Osteoblast (primary cell): ENCODE measurements around the gene TDRD3. TPM values are rescaled to one million over a fixed set of nuclear protein-coding genes. Genes with fewer than 3 reads are reported as not detected.

Experiments
- DNase-seq: peaks from one replicate; pipeline ENCODE4 v3.0.0; 2011; ENCODE audit warnings: low spot score, mixed read lengths; ENCODE audit not compliant: insufficient read length; ENCODE audit errors: missing footprints
- H2AFZ ChIP-seq: 2 replicates; pipeline ENCODE4 v1.6.0; 2011; ENCODE audit warnings: mild to moderate bottlenecking, low read length
- H3K27ac ChIP-seq: 2 replicates; pipeline ENCODE4 v1.5.1; 2011; ENCODE audit warnings: mild to moderate bottlenecking, low read depth, low read length, moderate library complexity
- H3K27me3 ChIP-seq: 2 replicates; pipeline ENCODE4 v1.6.0; 2012; ENCODE audit warnings: mild to moderate bottlenecking, control low read depth, inconsistent platforms, low read length, moderate library complexity; ENCODE audit not compliant: insufficient read depth
- H3K36me3 ChIP-seq: 2 replicates; pipeline ENCODE4 v1.5.1; 2011; ENCODE audit warnings: mild to moderate bottlenecking, low read length, control low read depth, moderate library complexity; ENCODE audit not compliant: insufficient read depth
- H3K4me1 ChIP-seq: 2 replicates; pipeline ENCODE4 v1.5.1; 2011; ENCODE audit warnings: mild to moderate bottlenecking, low read length, control low read depth, moderate library complexity; ENCODE audit not compliant: insufficient read depth
- H3K4me2 ChIP-seq: 2 replicates; pipeline ENCODE4 v1.6.0; 2011; ENCODE audit warnings: mild to moderate bottlenecking, low read length; ENCODE audit not compliant: insufficient read depth
- H3K4me3 ChIP-seq: fragments of 200-600 bp; sonication (generic); 3 replicates; pipeline ENCODE4 v1.5.1; 2012; ENCODE audit warnings: mild to moderate bottlenecking, low read length, inconsistent platforms; ENCODE audit not compliant: insufficient read depth
- H3K79me2 ChIP-seq: 2 replicates; pipeline ENCODE4 v1.6.0; 2012; ENCODE audit warnings: mild to moderate bottlenecking, low read length, control low read depth, inconsistent platforms; ENCODE audit not compliant: insufficient read depth
- H3K9me3 ChIP-seq: 2 replicates; pipeline ENCODE4 v1.5.1; 2011; ENCODE audit warnings: low read depth, low read length, control low read depth
- H4K20me1 ChIP-seq: 2 replicates; pipeline ENCODE4 v1.6.0; 2012; ENCODE audit warnings: mild to moderate bottlenecking, low read length, control low read depth; ENCODE audit not compliant: insufficient read depth
- total RNA-seq: library from RNA; depleted of rRNA; stranded (reverse); fragments of >200 nt; gene quantifications from 2 replicates; pipeline ENCODE4 v1.2.3, GENCODE V29; 2012
- TF ChIP-seq, protein P1 (sequence below): IDR thresholded peaks from 2 replicates; pipeline ENCODE4 v1.5.1; 2011; ENCODE audit warnings: mild to moderate bottlenecking, low read depth, low read length, moderate library complexity; ENCODE audit errors: extremely low read depth

The TDRD3 gene
- 33.3 and 33.7 TPM in 2 replicates for total RNA-seq

GRCh38 chr13:60396783-60397703 lies at the start of gene TDRD3:
TDRD3 (plus strand) TSS chr13:60397220; CDS start chr13:60397365, 145 bp downstream.
- Histone ChIP-seq H3K9me3 (no peaks in the 10 kb centered on the region), H3K27ac (peak within 1 kb of the TSS; percentile 87), H3K4me1 (peaks cover 24% of the 10 kb centered on the region), H3K36me3 (no peaks in the 10 kb centered on the region), H3K79me2 (peaks cover 37% of the 10 kb centered on the region), H2AFZ (peak within 1 kb of the TSS; percentile 99), H3K4me2 (peak within 1 kb of the TSS; percentile 98), H3K4me3 (peak within 1 kb of the TSS; percentile 77), H3K27me3 (no peaks in the 10 kb centered on the region), H4K20me1 (no peaks in the 10 kb centered on the region)
- TF ChIP-seq, protein P1, sequence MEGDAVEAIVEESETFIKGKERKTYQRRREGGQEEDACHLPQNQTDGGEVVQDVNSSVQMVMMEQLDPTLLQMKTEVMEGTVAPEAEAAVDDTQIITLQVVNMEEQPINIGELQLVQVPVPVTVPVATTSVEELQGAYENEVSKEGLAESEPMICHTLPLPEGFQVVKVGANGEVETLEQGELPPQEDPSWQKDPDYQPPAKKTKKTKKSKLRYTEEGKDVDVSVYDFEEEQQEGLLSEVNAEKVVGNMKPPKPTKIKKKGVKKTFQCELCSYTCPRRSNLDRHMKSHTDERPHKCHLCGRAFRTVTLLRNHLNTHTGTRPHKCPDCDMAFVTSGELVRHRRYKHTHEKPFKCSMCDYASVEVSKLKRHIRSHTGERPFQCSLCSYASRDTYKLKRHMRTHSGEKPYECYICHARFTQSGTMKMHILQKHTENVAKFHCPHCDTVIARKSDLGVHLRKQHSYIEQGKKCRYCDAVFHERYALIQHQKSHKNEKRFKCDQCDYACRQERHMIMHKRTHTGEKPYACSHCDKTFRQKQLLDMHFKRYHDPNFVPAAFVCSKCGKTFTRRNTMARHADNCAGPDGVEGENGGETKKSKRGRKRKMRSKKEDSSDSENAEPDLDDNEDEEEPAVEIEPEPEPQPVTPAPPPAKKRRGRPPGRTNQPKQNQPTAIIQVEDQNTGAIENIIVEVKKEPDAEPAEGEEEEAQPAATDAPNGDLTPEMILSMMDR = peak; percentile 87
- DNase-seq = peak; percentile 97

GRCh38 chr13:60347690-60348089 lies 49.3 kb upstream of the TDRD3 start:
- no peaks in the 10 kb centered on the region for H3K4me1 ChIP-seq
- no peak overlapping the region for H3K27ac ChIP-seq
- peaks cover 28% of the 10 kb centered on the region for H3K27me3 ChIP-seq
- H3K4me2 ChIP-seq = no peak overlapping the region
- no peaks in the 10 kb centered on the region for H3K9me3 ChIP-seq
- no peaks in the 10 kb centered on the region for H3K79me2 ChIP-seq
- H2AFZ ChIP-seq = no peak overlapping the region
- no peaks in the 10 kb centered on the region for H3K36me3 ChIP-seq
- H3K4me3 ChIP-seq = no peak overlapping the region
- no peak for DNase-seq
- no peaks in the 10 kb centered on the region for H4K20me1 ChIP-seq
- TF ChIP-seq, protein P1 = no peak

DNA sequence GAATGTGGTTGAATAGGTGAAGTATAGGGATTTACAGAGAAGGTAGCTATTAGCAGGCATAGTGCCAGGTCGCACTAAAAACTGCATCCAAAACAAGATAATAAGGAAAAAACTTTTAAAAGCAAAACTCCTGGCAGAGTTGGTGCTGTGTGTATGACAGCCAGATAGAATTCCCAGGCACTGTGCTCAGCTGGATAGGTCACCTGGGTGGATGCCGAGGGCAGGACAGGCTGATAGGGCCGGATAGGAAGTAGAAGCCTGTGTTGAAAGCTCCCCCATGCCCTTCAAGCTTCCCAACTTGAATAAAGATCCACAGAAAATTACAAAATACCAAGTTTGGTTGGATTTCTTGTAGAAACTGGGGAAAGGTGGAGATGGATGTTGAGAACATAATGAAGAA lies 48.9 kb upstream of the TDRD3 start:
- H3K4me2 ChIP-seq = no peak overlapping the region
- H3K36me3 ChIP-seq = no peaks in the 10 kb centered on the region
- DNase-seq = no peak
- H4K20me1 ChIP-seq = no peaks in the 10 kb centered on the region
- TF ChIP-seq, protein P1 = no peak
- peaks cover 28% of the 10 kb centered on the region for H3K27me3 ChIP-seq
- H3K9me3 ChIP-seq = no peaks in the 10 kb centered on the region
- H3K27ac ChIP-seq = no peak overlapping the region
- no peak overlapping the region for H2AFZ ChIP-seq
- no peaks in the 10 kb centered on the region for H3K4me1 ChIP-seq
- H3K79me2 ChIP-seq = no peaks in the 10 kb centered on the region
- no peak overlapping the region for H3K4me3 ChIP-seq

GRCh38 chr13:60351326-60351725 lies 45.7 kb upstream of the TDRD3 start:
- Histone ChIP-seq H3K36me3 (no peaks in the 10 kb centered on the region), H3K4me1 (no peaks in the 10 kb centered on the region), H3K27ac (no peak overlapping the region), H3K27me3 (peaks cover 13% of the 10 kb centered on the region), H3K4me3 (no peak overlapping the region), H3K79me2 (no peaks in the 10 kb centered on the region), H3K4me2 (no peak overlapping the region), H4K20me1 (no peaks in the 10 kb centered on the region), H3K9me3 (no peaks in the 10 kb centered on the region), H2AFZ (no peak overlapping the region)
- TF ChIP-seq, protein P1 = no peak
- no peak for DNase-seq
